Adipose tissue (tissue), 3 donors: ENCODE measurements around the gene HTR4. TPM values are rescaled to one million over a fixed set of nuclear protein-coding genes. Genes with fewer than 3 reads are reported as not detected.

Experiments used
- H3K27ac ChIP-seq: one replicate; pipeline ENCODE4 v1.5.1; 2013; ENCODE audit warnings: low read depth, low read length
- WGBS, 3 donors: extraction: QIAGEN DNeasy Blood & Tissue Kit; methylation state at CpG; one replicate each; pipeline ENCODE4 v1.1.7; 2013; 5-methylcytosine and 5-hydroxymethylcytosine counted together
- polyA plus RNA-seq, 3 donors: library from polyadenylated mRNA; stranded (reverse); fragments of 200-250 nt; gene quantifications; one replicate each; pipeline ENCODE4 v1.2.3, GENCODE V29; 2013
- donor health status: healthy with polysubstance abuse.
- donor health status: Bipolar disorder and iron deficiency.
- donor health status: healthy.

Gene HTR4
- polyA plus RNA-seq, 3 donors: not detected

DNA sequence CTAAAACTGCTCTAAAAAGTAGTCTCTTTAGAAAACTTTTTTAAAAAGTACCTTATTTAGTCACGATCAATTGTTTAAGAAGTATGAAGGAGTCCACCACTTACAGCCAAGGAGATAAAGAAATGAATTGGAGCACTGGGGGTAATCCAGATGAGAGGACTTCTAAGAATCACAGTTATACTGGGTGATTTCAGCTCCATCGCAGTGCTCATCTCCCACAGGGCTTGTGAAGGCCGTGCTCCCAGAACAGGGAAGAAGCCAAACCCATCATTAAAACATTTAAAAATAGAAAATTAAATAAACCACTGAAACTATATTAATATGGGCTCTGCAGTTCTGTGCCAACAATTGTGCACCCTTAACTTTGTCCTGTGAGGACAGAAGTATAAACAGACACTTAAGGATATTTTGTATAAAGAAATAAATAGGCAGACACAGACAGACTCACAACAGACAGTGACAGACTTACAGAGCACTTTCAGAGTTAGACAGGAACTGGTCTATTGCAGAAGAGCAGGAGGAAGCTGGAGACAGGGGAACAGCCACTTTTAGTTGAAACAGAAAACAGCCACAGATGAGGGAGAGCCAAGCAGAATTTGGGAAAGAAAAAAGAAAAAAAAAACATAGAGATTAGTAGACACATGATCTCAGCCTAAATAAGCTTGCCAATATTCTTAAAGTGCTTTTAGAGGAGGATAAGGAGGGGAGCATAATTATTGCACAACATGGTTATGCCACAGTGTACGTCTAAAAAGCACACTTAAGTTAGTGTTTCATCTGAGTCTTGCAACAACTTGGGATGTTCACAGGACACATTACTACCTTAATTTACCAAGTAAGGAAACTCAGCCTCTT is 188.7 kb downstream of the HTR4 start:
- H3K27ac ChIP-seq: no peak overlapping the region

GRCh38 chr5:148459669-148460068 is 194.7 kb downstream of the HTR4 start:
- H3K27ac ChIP-seq: no peak overlapping the region
- 73 to 84% (median 83%) methylated on average over 1 of the region's 1 CpG for WGBS, 3 donors

More for the DNA sequence above, 188.7 kb downstream of the HTR4 start:
- 36 to 74% (median 38%) methylated on average over 4 of the region's 4 CpGs for WGBS, 3 donors

DNA sequence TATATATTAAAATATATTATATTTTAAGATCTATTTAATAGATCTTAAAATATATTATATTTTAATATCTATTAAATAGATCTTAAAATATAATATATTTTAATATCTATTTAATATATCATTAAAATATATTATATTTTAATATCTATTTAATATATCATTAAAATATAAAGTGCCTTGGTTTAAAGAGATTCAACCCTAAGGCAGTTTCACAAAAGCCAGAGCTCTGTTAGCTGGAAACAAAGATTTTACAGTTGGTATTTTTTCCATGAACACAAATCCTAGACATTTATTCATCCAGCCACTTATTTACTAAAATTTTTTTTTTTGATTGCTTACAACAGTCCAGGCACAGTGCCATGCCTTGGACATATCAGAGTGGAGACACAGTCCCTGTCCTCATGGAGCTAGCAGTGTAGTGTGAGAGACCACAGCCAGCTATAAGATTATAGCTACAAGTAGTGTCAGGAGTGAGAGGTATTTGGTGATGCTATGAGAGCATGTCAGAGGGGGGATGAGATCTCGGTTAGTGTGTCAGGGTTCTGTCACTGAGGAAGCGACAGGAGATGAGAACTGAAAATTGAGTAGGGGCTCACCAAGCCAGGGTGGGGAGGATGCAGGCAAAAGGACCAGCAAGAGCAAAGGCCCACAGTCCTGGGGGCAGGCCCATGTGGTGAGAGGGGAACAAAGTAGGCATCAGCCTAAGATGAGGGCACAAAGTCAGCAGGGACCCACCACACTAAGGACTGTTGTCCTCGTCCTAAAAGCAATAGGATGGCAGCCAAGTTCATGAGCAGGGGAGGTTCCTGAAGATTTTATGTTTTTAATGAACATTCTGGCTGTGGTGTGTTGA is 196.1 kb downstream of the HTR4 start:
- no peak overlapping the region for H3K27ac ChIP-seq
- WGBS, 3 donors: 82 to 86% (median 84%) methylated on average over 3 of the region's 3 CpGs

DNA sequence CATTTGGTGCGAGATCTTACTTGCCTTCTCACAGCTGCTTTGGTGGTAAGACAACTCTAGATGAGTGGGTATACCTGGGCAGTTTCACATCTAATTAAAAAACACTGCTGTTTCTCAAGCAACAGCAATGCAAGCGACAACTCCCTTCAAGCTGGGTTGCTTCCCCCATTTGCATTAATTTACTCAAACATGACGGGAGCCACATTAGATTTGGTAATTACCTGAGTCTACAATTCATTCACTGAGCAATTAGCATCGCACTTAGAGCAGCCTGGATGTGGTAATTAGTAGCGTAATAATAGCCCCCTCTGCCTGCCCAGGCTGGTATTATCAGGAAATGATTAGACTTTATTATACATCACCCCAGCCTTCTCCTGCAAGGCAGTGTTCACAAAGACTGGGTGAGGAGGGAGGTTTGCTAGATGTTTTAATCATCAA is 197.1 kb downstream of the HTR4 start:
- no peak overlapping the region for H3K27ac ChIP-seq

DNA sequence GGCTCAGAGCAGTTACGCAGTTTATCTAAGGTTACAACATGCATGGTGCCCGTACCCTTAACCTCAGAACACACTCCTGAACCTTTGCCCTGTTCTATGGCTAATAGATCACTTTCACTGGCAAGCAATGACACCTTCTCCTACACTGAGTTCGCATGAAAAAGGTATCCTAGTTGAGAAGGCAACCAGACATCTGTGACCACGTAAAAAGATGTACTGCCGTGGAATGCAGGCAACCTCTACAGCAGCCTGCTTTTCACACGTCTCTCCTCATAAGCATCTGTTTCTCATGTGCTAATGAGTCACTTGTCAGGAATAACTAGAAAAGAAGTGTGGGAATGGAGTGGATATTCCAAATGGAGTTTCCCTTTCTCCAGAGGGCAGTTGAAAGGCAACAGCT is 199.1 kb downstream of the HTR4 start:
- WGBS, 3 donors: 71 to 81% (median 79%) methylated on average over 6 of the region's 6 CpGs
- no peak overlapping the region for H3K27ac ChIP-seq

More for the DNA sequence above, 197.1 kb downstream of the HTR4 start:
- WGBS, 3 donors: 36 to 52% (median 40%) methylated on average over 5 of the region's 5 CpGs

DNA sequence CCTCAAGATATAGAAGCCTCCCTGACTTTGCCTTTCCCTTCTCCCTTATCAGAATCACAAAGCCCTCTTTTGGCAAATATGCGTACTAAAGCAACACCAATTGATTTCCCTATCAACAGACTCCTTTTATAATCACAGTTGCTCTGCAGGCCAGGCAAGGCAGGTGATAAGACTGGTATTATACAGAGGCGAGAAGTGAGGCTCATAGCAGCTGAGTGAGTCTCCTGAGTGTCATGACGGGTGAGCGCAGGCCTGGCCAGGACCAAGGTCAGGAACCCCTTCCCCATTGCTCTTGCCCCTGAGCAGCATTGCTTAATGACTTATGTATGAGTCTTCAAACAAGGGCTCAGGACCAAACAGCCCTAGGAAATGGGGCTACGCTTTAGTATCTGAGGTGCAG is 199.8 kb downstream of the HTR4 start:
- no peak overlapping the region for H3K27ac ChIP-seq
- WGBS, 3 donors: 51 to 96% (median 88%) methylated on average over 5 of the region's 5 CpGs

- no peak overlapping the region for H3K27ac ChIP-seq
- 84 to 93% (median 86%) methylated on average over 10 of the region's 10 CpGs for WGBS, 3 donors
These were observed 201.7 kb downstream of the HTR4 start for GRCh38 chr5:148452499-148453193.

- WGBS, 3 donors: 71 to 84% (median 74%) methylated on average over 2 of the region's 2 CpGs
- H3K27ac ChIP-seq: no peak overlapping the region
These were observed 207.7 kb downstream of the HTR4 start for GRCh38 chr5:148446611-148447010.

DNA sequence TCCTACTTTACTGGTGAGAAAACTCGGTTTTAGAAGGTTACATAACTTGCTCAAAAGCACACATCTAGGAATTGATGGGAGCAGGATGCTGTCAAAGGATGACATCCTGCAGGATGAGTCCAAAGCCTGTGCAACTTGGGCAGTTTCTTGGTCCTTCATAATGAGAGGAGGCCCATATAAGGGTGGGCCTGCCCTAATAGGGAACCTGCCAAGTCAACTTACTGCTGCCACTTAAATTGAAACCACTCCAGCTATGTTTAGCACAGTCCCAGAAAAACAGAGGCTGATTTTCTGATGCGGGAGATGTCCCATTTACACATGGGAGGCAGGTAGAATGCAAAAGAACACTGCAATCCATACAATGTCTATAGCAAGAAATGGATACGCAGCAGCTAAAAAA is 208.7 kb downstream of the HTR4 start:
- no peak overlapping the region for H3K27ac ChIP-seq
- whole genome bisulfite sequencing, 3 donors: 62 to 91% (median 72%) methylated on average over 3 of the region's 3 CpGs

DNA sequence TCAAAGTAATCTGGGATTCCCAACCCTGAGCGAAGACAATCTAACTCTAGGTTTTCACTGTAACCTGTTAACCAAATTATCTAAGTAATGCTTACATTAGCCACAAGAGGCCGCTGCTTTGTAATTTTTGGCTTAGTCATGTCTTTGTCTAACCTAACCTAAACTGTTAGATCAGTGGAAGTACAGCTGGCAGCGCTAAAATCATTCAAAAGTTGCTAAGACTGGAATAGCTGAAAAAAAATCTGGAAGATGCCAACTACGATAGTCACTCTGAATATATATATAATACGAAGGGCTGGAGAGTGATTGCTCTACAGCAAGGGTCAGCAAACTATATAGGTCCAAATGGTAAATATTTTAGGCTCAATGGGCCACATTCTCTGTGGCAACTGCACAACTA is 210.3 kb downstream of the HTR4 start:
- 23 to 36% (median 28%) methylated on average over 5 of the region's 5 CpGs for WGBS, 3 donors
- H3K27ac ChIP-seq: no peak overlapping the region

DNA sequence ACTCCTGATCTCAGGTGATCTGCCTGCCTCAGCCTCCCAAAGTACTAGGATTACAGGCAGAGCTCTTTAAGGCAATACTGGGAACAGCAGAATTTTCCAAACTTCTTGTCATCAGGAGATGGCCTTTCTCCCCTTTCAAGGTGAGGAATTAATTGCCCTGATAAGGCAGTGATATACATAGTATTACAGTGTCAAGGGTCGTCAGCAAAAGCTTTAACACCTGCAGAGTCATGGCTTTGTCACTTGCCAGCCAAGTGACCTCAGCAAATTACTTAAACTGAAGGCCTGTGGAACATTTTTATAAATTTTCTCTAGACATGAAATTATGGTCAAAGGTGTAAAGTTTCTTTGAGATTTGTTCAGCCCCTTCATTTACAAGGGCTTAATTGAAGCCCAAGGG is 211.1 kb downstream of the HTR4 start:
- no peak overlapping the region for H3K27ac ChIP-seq
- WGBS, 3 donors: 50 to 61% (median 54%) methylated on average over 1 of the region's 1 CpG

- WGBS, 3 donors: 62 to 98% (median 69%) methylated on average over 2 of the region's 2 CpGs
- H3K27ac ChIP-seq: no peak overlapping the region
These were observed 215.4 kb downstream of the HTR4 start for GRCh38 chr5:148438933-148439332.

DNA sequence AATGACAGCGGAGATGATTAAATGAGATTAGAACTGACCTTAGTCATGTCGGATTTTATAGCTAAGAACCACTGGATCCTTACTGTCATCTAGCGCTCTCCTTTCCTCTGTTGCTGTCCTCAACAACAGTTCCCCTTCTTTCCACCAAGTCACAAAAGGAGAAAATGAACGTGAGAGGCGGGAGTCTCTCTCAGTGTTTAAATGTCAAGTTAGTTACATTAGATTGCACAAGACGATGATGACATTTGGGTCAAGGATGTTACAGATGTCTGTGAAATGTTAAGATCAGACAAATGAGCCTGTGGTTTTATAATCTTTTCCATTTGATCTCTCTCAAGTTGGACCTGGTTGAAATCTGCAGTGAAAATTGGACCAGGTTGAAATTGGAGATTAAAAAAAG is 217.1 kb downstream of the HTR4 start:
- WGBS, 3 donors: 69 to 82% (median 70%) methylated on average over 6 of the region's 6 CpGs
- H3K27ac ChIP-seq: no peak overlapping the region

GRCh38 chr5:148436029-148436428 is 218.3 kb downstream of the HTR4 start:
- 92 to 94% (median 92%) methylated on average over 3 of the region's 3 CpGs for WGBS, 3 donors
- no peak overlapping the region for H3K27ac ChIP-seq

- H3K27ac ChIP-seq: no peak overlapping the region
- WGBS, 3 donors: 97 to 100% (median 98%) methylated on average over 3 of the region's 3 CpGs
These were observed 220.5 kb downstream of the HTR4 start for GRCh38 chr5:148433826-148434225.
